Mammary epithelial cell (primary cell): ENCODE data around the gene HYI.

ENCODE experiments used
- CTCF ChIP-seq, 2 donors: IDR thresholded peaks in 1 of 2; conservative IDR thresholded peaks in 1 of 2; 2 replicates each; pipeline ENCODE4 v1.5.1; 2011 to 2012; ENCODE audit warnings: inconsistent platforms in 2 of 2, low read length in 2 of 2, mild to moderate bottlenecking in 2 of 2, control low read depth in 1 of 2, low read depth in 1 of 2; ENCODE audit not compliant: insufficient read depth in 1 of 2; ENCODE audit errors: extremely low read depth in 1 of 2
- EZH2 ChIP-seq: IDR thresholded peaks from 2 replicates; pipeline ENCODE4 v1.6.1; 2012; ENCODE audit warnings: low read length, inconsistent platforms, borderline replicate concordance

GRCh38 chr1:43445606-43446387 lies 7.9 kb downstream of the HYI start:
- TF ChIP-seq CTCF (conservative IDR thresholded peaks at IDR 0.05 in 1 of 2, IDR thresholded peaks at IDR 0.05 in 1 of 2; ENCODE audit: extremely low read depth in 1 of 2, insufficient read depth in 1 of 2, low read depth in 1 of 2, low read length in 2 of 2), result no peak
- TF ChIP-seq EZH2, result no peak
